Fibroblast of skin of back (primary cell): ENCODE data around the gene STAT5A. TPM values are rescaled to one million over a fixed set of nuclear protein-coding genes. Genes with fewer than 3 reads are reported as not detected.
A peak's percentile ranks its signal among the peaks of the same experiment; 100 is the strongest.
"Not testable (repeated sequence)": the region's sequence is repeated elsewhere in the genome, so short reads cannot be mapped to it uniquely, and the experiment has no call there.

ENCODE experiments used
- DNase-seq: peaks from one replicate; pipeline ENCODE4 v3.0.0-alpha.2; 2013
- polyA plus RNA-seq, 2 experiments: library from polyadenylated mRNA; unstranded; fragments of 120-200 nt; gene quantifications; one replicate each; pipeline ENCODE4 v1.2.1, GENCODE V29; 2013; ENCODE audit not compliant: insufficient read length in 2 of 2

STAT5A gene
- 2.2 TPM for polyA plus RNA-seq (2013, experiment 1 of 2; ENCODE audit: insufficient read length)
- polyA plus RNA-seq (2013, experiment 2 of 2; ENCODE audit: insufficient read length) = 3.7 TPM

- DNase-seq = peak; percentile 69
Measured at GRCh38 chr17:42287977-42288802, at the start of gene STAT5A. Gene STAT5A (plus strand): TSS chr17:42288498. CDS start chr17:42289412, 914 bp downstream.

- not testable (repeated sequence) for DNase-seq
Measured at GRCh38 chr17:42239576-42239975, 48.7 kb upstream of the STAT5A start.

- DNase-seq = peak; percentile 27
Measured at GRCh38 chr17:42240201-42240600, 48.1 kb upstream of the STAT5A start.

GRCh38 chr17:42240863-42241262 is 47.4 kb upstream of the STAT5A start:
- not testable (repeated sequence) for DNase-seq

- no peak for DNase-seq
Measured at GRCh38 chr17:42241871-42242270, 46.4 kb upstream of the STAT5A start.

GRCh38 chr17:42243493-42243982 is 44.8 kb upstream of the STAT5A start:
- DNase-seq = no peak

GRCh38 chr17:42244116-42244515 is 44.2 kb upstream of the STAT5A start:
- not testable (repeated sequence) for DNase-seq

- DNase-seq = not testable (repeated sequence)
Measured at GRCh38 chr17:42245183-42245582, 43.1 kb upstream of the STAT5A start.

- no peak for DNase-seq
Measured at GRCh38 chr17:42246515-42246914, 41.8 kb upstream of the STAT5A start.

GRCh38 chr17:42247734-42248133 is 40.6 kb upstream of the STAT5A start:
- DNase-seq = peak; percentile 80

GRCh38 chr17:42248351-42249179 is 39.7 kb upstream of the STAT5A start:
- DNase-seq = peak; percentile 62

- no peak for DNase-seq
Measured at GRCh38 chr17:42249681-42250446, 38.4 kb upstream of the STAT5A start.

- peak; percentile 11 for DNase-seq
Measured at GRCh38 chr17:42251115-42251514, 37.2 kb upstream of the STAT5A start.

- peak; percentile 77 for DNase-seq
Measured at GRCh38 chr17:42252597-42253550, 35.4 kb upstream of the STAT5A start.

GRCh38 chr17:42253578-42253977 is 34.7 kb upstream of the STAT5A start:
- peak; percentile 18 for DNase-seq

GRCh38 chr17:42255445-42255844 is 32.9 kb upstream of the STAT5A start:
- DNase-seq = no peak

GRCh38 chr17:42260318-42260717 is 28.0 kb upstream of the STAT5A start:
- no peak for DNase-seq

GRCh38 chr17:42264366-42264765 is 23.9 kb upstream of the STAT5A start:
- not testable (repeated sequence) for DNase-seq

GRCh38 chr17:42266462-42266861 is 21.8 kb upstream of the STAT5A start:
- DNase-seq = no peak

- peak; percentile 84 for DNase-seq
Measured at GRCh38 chr17:42266918-42267766, 21.2 kb upstream of the STAT5A start.
